Thyroid gland (tissue), 4 donors: Measurements from ENCODE around the gene POLDIP2. TPM values are rescaled to one million over a fixed set of nuclear protein-coding genes. Genes with fewer than 3 reads are reported as not detected.

Experiments used
- DNase-seq, 2 donors: peaks; one replicate each; pipeline ENCODE4 v3.0.0-alpha.2; 2019
- H3K27ac ChIP-seq, 3 donors: fragments of 200-600 bp; sonication (generic); 1 replicate in 2 of 3; 2 replicates in 1 of 3; pipeline ENCODE4 v1.5.1; 2016 to 2019; ENCODE audit warnings: mild to moderate bottlenecking in 1 of 3, moderate library complexity in 1 of 3
- H3K27me3 ChIP-seq: fragments of 200-600 bp; sonication (generic); one replicate; pipeline ENCODE4 v1.5.1; 2019
- H3K36me3 ChIP-seq, 2 donors: fragments of 200-600 bp; sonication (generic); one replicate each; pipeline ENCODE4 v1.5.1; 2016 to 2019
- H3K4me1 ChIP-seq, 2 donors: fragments of 200-600 bp; sonication (generic); one replicate each; pipeline ENCODE4 v1.5.1; 2017 to 2019
- H3K4me3 ChIP-seq, 3 donors: fragments of 200-600 bp; sonication (generic); replicated peaks in 1 of 3; 1 replicate in 2 of 3; 2 replicates in 1 of 3; pipeline ENCODE4 v1.5.1; 2016; ENCODE audit warnings: mild to moderate bottlenecking in 1 of 3
- H3K9me3 ChIP-seq: fragments of 200-600 bp; sonication (generic); one replicate; pipeline ENCODE4 v1.5.1; 2017
- POLR2A ChIP-seq, 2 donors: fragments of 450-650 bp; IDR thresholded peaks; one replicate each; pipeline ENCODE4 v1.6.1; 2017; ENCODE audit warnings: antibody characterized with exemption in 2 of 2, mild to moderate bottlenecking in 2 of 2, moderate library complexity in 1 of 2
- WGBS, 2 donors: methylation state at CpG; one replicate each; pipeline ENCODE4 v1.1.5; 2017; 5-methylcytosine and 5-hydroxymethylcytosine counted together
- intact Hi-C: fragments of 100-400 bp; cut with DNase I; formaldehyde crosslinking; loops from one replicate; pipeline ENCODE4 v1.15.1; 2023
- total RNA-seq, 4 donors: library from RNA; depleted of rRNA; stranded (reverse); fragments of >200 nt; gene quantifications; one replicate each; pipeline ENCODE4 v1.2.3, GENCODE V29; 2016
- TF ChIP-seq, protein P1 (sequence below), 6 experiments: fragments of 200-600 bp in 3 of 6; fragments of 450-650 bp in 3 of 6; sonication (generic) in 3 of 6; IDR thresholded peaks; one replicate each; pipeline ENCODE4 v1.5.1; 2016 to 2019; ENCODE audit warnings: antibody characterized with exemption in 6 of 6, mild to moderate bottlenecking in 2 of 6, inconsistent platforms in 1 of 6, moderate library complexity in 1 of 6

POLDIP2 gene
- total RNA-seq, 4 donors from 2014 or later, result 55.4 to 102 (median 91.7) TPM

DNA sequence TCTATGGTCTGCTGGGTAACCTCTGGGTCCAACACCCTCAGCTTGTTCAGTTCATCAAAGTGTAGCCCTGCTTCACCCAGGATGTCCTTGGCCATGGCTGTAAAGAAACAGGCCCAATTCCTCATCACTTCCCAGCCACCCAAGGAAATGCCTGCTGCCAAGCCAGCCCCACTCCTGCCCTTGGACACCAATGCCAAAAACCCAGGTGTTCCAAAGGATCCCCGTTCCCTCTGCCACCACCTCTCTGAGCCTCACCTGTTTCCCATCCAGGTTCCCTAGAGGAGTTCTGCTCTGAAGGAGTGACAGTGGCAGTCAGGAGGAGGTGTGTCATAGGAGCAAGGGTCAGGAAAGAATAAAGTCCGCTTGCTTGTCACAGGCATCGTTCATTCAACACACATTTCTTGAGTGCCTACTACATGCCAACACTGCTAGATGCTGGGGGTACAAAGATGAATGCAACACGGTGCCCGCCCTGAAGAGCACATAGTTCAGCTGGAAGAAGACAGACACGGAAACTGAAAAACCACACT is 25.4 kb downstream of the POLDIP2 start:
- 91 to 93% methylated on average over 6 of the region's 6 CpGs for WGBS, 2 donors
- peaks cover 11 to 21% of the 10 kb centered on the region in 2 donors for H3K4me1 ChIP-seq
- TF ChIP-seq POLR2A (IDR thresholded peaks at IDR 0.05), result no peak
- TF ChIP-seq, protein P1, sequence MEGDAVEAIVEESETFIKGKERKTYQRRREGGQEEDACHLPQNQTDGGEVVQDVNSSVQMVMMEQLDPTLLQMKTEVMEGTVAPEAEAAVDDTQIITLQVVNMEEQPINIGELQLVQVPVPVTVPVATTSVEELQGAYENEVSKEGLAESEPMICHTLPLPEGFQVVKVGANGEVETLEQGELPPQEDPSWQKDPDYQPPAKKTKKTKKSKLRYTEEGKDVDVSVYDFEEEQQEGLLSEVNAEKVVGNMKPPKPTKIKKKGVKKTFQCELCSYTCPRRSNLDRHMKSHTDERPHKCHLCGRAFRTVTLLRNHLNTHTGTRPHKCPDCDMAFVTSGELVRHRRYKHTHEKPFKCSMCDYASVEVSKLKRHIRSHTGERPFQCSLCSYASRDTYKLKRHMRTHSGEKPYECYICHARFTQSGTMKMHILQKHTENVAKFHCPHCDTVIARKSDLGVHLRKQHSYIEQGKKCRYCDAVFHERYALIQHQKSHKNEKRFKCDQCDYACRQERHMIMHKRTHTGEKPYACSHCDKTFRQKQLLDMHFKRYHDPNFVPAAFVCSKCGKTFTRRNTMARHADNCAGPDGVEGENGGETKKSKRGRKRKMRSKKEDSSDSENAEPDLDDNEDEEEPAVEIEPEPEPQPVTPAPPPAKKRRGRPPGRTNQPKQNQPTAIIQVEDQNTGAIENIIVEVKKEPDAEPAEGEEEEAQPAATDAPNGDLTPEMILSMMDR (IDR thresholded peaks at IDR 0.05), result no peak
- peaks cover 19 to 33% of the 10 kb centered on the region in 2 donors for H3K36me3 ChIP-seq
- no peaks in the 10 kb centered on the region for H3K27me3 ChIP-seq
- intact Hi-C loops, result loop anchor here (10.0 kb wide), 1 partner anchor 623 kb away; the partner anchor contains the start of gene PHF12
- no peaks in the 10 kb centered on the region for H3K9me3 ChIP-seq
- H3K27ac ChIP-seq, result no peak overlapping the region
- H3K4me3 ChIP-seq, result no peak overlapping the region
- DNase-seq, result no peak

DNA sequence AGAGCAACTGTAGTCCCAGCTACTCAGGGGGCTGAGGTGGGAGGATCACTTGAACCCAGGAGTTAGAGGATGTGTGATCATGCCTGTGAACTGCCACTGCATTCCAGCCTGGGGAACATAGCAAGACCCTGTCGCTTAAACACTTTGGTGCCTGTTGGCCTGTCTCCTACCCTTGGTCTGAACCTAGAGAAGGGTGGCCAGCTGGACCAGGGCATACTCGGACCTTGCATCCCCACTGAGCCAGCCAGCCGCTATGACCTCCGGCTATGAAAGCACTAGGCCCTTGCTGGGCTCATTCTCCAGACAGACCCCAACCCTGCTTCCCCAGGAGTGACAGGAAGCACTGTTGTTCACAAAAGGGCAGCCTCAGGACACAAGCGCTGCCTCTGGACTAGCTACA is 26.7 kb downstream of the POLDIP2 start:
- Histone ChIP-seq H3K27me3 (no peaks in the 10 kb centered on the region), H3K9me3 (no peaks in the 10 kb centered on the region), H3K4me1 (peaks cover 11 to 15% of the 10 kb centered on the region in 2 donors), H3K4me3 (no peak overlapping the region), H3K27ac (no peak overlapping the region), H3K36me3 (peaks cover 19 to 33% of the 10 kb centered on the region in 2 donors)
- DNase-seq, result no peak
- intact Hi-C loops, result loop anchor here (10.0 kb wide), 1 partner anchor 624 kb away; the partner anchor contains the start of gene PHF12
- WGBS, 2 donors, result 93 to 100% methylated on average over 3 to 5 of the region's 5 CpGs
- TF ChIP-seq, protein P1 (IDR thresholded peaks at IDR 0.05), result no peak
- TF ChIP-seq POLR2A (IDR thresholded peaks at IDR 0.05), result no peak

DNA sequence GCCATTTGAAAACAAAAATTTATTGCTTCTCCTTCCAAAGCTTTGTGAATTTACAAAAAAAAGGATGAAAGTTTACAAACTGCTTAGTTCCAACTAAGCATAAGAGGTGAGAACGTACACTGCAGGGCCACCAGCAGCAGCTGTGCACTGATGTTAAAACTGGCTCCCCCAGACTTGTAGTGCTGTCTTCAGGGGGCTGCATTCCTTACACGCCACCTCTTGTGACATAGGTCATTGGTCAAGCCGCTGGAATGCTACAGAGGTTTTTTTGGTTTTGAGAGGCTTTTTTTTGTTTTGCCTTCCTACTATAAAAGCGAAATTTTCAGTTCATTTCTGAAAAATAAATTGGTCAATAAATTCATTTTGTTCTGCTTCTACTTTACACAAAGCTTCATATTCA is 29.0 kb downstream of the POLDIP2 start:
- WGBS, 2 donors, result 80 to 83% methylated on average over 4 of the region's 4 CpGs
- H3K4me1 ChIP-seq, result no peaks in the 10 kb centered on the region
- no peak for TF ChIP-seq POLR2A (IDR thresholded peaks at IDR 0.05)
- TF ChIP-seq, protein P1 (IDR thresholded peaks at IDR 0.05), result no peak
- H3K36me3 ChIP-seq, result peaks cover 19 to 33% of the 10 kb centered on the region in 2 donors
- no peak overlapping the region for H3K27ac ChIP-seq
- H3K9me3 ChIP-seq, result no peaks in the 10 kb centered on the region
- no peak for DNase-seq
- intact Hi-C loops, result no loop called here
- no peak overlapping the region for H3K4me3 ChIP-seq
- H3K27me3 ChIP-seq, result no peaks in the 10 kb centered on the region

DNA sequence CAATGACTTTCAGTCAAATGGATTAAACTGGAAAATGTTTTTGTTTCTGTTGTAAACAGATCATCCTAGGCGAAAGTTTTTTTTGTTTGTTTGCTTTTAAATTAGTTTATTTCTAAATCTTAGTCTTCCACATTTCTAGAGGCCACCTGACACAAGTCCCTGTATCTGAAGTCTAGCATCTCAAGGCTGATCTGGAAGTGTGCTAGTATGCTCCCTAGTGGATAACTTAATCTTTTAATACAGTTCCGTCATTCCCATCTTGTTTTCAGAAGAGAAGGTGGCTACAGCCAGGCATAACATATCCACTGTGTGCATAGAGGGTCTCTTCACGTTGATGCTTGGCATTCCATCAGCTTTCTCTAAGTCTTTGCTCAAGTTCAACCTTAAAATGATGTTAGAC is 29.6 kb downstream of the POLDIP2 start:
- no peak for TF ChIP-seq POLR2A (IDR thresholded peaks at IDR 0.05)
- TF ChIP-seq, protein P1 (IDR thresholded peaks at IDR 0.05), result no peak
- H3K36me3 ChIP-seq, result peaks cover 19 to 33% of the 10 kb centered on the region in 2 donors
- intact Hi-C loops, result no loop called here
- no peak for DNase-seq
- no peak overlapping the region for H3K4me3 ChIP-seq
- no peak overlapping the region for H3K27ac ChIP-seq
- H3K4me1 ChIP-seq, result no peaks in the 10 kb centered on the region
- H3K9me3 ChIP-seq, result no peaks in the 10 kb centered on the region
- H3K27me3 ChIP-seq, result no peaks in the 10 kb centered on the region
- 62 to 67% methylated on average over 3 of the region's 3 CpGs for WGBS, 2 donors

DNA sequence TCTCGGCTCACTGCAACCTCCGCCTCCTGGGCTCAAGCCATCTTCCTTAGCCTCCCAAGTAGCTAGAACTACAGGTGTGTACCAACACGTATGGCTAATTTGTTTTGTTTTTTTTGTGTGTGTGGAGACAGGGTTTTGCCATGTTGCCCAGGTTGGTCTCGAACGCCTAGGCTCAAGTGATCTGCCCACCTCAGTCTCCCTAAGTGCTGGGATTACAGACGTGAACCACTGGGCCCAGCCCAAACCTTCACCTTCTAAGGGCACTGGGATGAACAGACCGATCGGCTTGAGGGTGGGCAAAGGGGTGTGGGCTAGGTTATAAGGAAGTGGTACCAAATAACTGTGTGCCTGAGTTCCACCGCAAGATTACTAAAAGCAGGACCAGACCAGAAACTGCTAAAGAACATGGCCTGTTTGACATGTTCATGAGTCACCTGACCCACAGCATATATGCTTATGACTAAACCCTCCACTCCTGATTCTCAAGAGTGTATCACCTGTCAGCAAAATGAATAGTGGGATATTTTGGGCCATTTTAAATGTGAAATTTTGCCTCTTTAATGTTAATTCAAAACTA is 30.2 kb downstream of the POLDIP2 start:
- TF ChIP-seq POLR2A (IDR thresholded peaks at IDR 0.05), result no peak
- TF ChIP-seq, protein P1 (IDR thresholded peaks at IDR 0.05), result no peak
- H3K27me3 ChIP-seq, result no peaks in the 10 kb centered on the region
- H3K9me3 ChIP-seq, result no peaks in the 10 kb centered on the region
- WGBS, 2 donors, result 92 to 97% methylated on average over 9 of the region's 9 CpGs
- peaks cover 19 to 33% of the 10 kb centered on the region in 2 donors for H3K36me3 ChIP-seq
- no peak overlapping the region for H3K4me3 ChIP-seq
- no peak overlapping the region for H3K27ac ChIP-seq
- H3K4me1 ChIP-seq, result no peaks in the 10 kb centered on the region
- no peak for DNase-seq
- intact Hi-C loops, result no loop called here
